K562 (cell line): Measurements from ENCODE around the gene GAB1. TPM values are rescaled to one million over a fixed set of nuclear protein-coding genes. Genes with fewer than 3 reads are reported as not detected.

Experiments
- ARHGAP35 ChIP-seq: fragments of 450-650 bp; IDR thresholded peaks from 2 replicates; pipeline ENCODE4 v1.6.1; 2018; ENCODE audit not compliant: partially characterized antibody
- ATF1 ChIP-seq, 2 experiments: fragments of 450-650 bp in 1 of 2; IDR thresholded peaks; 2 replicates each; pipeline ENCODE4 v1.6.1; 2016; ENCODE audit warnings: missing compliant biosample characterization in 1 of 2, missing genetic modification characterization in 1 of 2
- FOXA3 ChIP-seq, 2 experiments: fragments of 450-650 bp in 1 of 2; sonication (generic) in 1 of 2; formaldehyde crosslinking; IDR thresholded peaks in 1 of 2; conservative IDR thresholded peaks in 1 of 2; 2 replicates each; pipeline versions ENCODE4 v1.4.0 to v1.8.0; 2020 to 2022; ENCODE audit warnings: mild to moderate bottlenecking in 2 of 2, missing genetic modification reagents in 1 of 2
- FUS ChIP-seq: fragments of 200-400 bp; formaldehyde crosslinking; optimal IDR thresholded peaks from 2 replicates; pipeline ENCODE3; 2017; ENCODE audit warnings: low read depth, low read length
- MYBL2 ChIP-seq, 2 experiments: fragments of 450-650 bp in 1 of 2; sonication (generic) in 1 of 2; formaldehyde crosslinking in 1 of 2; IDR thresholded peaks; 2 replicates each; pipeline versions ENCODE4 v1.6.1 to v1.8.1; 2017 to 2022; ENCODE audit warnings: borderline replicate concordance in 1 of 2, inconsistent platforms in 1 of 2, low read depth in 1 of 2, mild to moderate bottlenecking in 1 of 2, missing genetic modification reagents in 1 of 2, moderate library complexity in 1 of 2
- RB1 ChIP-seq: fragments of 450-650 bp; IDR thresholded peaks from 2 replicates; pipeline ENCODE4 v1.6.1; 2017; ENCODE audit warnings: low read depth, mild to moderate bottlenecking
- RBBP5 ChIP-seq: fragments of 200-600 bp; sonication (generic); IDR thresholded peaks from 2 replicates; pipeline ENCODE4 v1.6.1; 2012; ENCODE audit warnings: borderline replicate concordance, mild to moderate bottlenecking, low read length, control low read depth, inconsistent platforms; ENCODE audit not compliant: insufficient read depth, poor library complexity, severe bottlenecking
- TARDBP ChIP-seq: fragments of 450-650 bp; IDR thresholded peaks from 2 replicates; pipeline ENCODE4 v1.6.1; 2016
- TEAD4 ChIP-seq, 2 experiments: sonication (generic) in 1 of 2; formaldehyde crosslinking in 1 of 2; IDR thresholded peaks; 2 replicates each; pipeline versions ENCODE4 v1.6.1 to v1.8.0; 2012 to 2022; ENCODE audit warnings: borderline replicate concordance in 1 of 2, inconsistent platforms in 1 of 2, low read length in 1 of 2, mild to moderate bottlenecking in 1 of 2, missing genetic modification reagents in 1 of 2
- ZNF436 ChIP-seq: fragments of 250-450, 450-650 bp; sonication (Bioruptor Pico); formaldehyde crosslinking; IDR thresholded peaks from 2 replicates; pipeline ENCODE4 v1.7.0; 2020; ENCODE audit warnings: mild to moderate bottlenecking
- ZNF830 ChIP-seq: fragments of 250-450 bp; sonication (Bioruptor Pico); IDR thresholded peaks from 2 replicates; pipeline ENCODE4 v1.5.0; 2021; ENCODE audit warnings: mild to moderate bottlenecking
- polyA plus RNA-seq, 8 experiments: library from polyadenylated mRNA; depleted of rRNA in 4 of 8; stranded (reverse) in 5 of 8; unstranded in 3 of 8; fragments of >200 nt; fragmentation: Nextera tagmentation in 2 of 8; fragmentation: Illumina TruSeq in 1 of 8; extraction: Ambion mirVana in 2 of 8; extraction: Trizol in 1 of 8; gene quantifications; 2 replicates each; pipeline versions ENCODE4 v1.2.1 to v1.2.3, GENCODE V29; 2011 to 2014; ENCODE audit warnings: inconsistent platforms in 1 of 8, missing spikeins in 1 of 8
- total RNA-seq, 7 experiments: library from RNA; depleted of rRNA in 6 of 7; stranded (reverse); fragments of >200 nt in 6 of 7; fragmentation: Illumina TruSeq in 2 of 7; extraction: Trizol in 2 of 7; gene quantifications; 2 replicates each; pipeline versions ENCODE4 v1.2.1 to v1.2.3, GENCODE V29; 2011 to 2021; ENCODE audit warnings: low replicate concordance in 1 of 7
- TF ChIP-seq, protein P1 (sequence below): fragments of 450-650 bp; IDR thresholded peaks from 2 replicates; pipeline ENCODE4 v1.6.1; 2017; ENCODE audit warnings: antibody characterized with exemption, mild to moderate bottlenecking
- TF ChIP-seq, protein P2 (sequence below), 2 experiments: fragments of 450-650 bp; IDR thresholded peaks; 2 replicates each; pipeline ENCODE4 v1.6.1; 2016; ENCODE audit warnings: mild to moderate bottlenecking in 2 of 2, borderline replicate concordance in 1 of 2, low read depth in 1 of 2, moderate library complexity in 1 of 2

The GAB1 gene
- total and polyA plus RNA-seq, 9 of the 15 experiments (the other 6 are each of a cell fraction or from before 2014, with no cell fraction given): 1.3 to 14.6 (median 7.5) TPM

DNA sequence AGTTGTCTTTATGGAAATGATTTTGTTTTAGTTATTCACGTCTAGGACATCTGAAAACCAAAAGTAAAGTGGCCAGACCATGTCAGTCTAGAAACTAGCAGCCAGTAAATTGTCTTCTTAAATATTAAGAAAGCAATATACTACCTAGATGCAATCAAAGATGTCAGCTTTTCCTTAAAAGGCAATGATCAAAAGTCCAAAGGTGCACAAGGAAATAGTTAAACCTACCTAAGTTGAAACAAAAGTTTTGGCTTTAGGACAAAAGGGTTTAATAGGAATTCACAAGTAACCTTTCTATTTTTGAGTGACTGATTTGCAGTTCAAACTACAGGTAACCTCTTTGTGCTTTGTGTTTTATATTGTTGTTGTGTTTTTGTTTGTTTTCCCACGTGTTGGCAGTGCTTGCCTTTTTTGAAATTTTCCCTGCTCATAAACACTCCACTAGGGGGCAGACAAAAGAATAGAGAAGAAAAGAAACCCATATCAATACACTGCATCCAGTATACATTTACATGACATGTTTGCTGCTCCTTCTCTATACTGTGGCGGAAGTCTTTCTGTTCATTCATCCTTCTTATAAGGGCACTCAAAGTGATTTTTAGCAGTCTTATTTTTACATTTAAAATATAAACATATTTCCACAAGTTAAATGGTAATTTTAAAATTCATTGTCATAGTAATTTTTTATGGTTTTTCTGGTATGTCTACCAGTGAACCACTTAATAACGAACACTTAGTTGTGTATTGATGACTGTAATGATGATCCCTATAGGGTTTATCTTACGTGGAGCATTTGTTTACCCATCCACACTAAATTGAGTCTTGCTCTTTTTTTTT is 62.7 kb downstream of the GAB1 start (continued):
- no peak for TF ChIP-seq RB1
- no peak for TF ChIP-seq ATF1 (CRISPR knock-in tag; IDR thresholded peaks at IDR 0.05)
- no peak for TF ChIP-seq ATF1 (tag; IDR thresholded peaks at IDR 0.05)
- TF ChIP-seq TARDBP: no peak
- TF ChIP-seq FOXA3 (CRISPR knock-in tag; conservative IDR thresholded peaks at IDR 0.05 in 1 of 2, IDR thresholded peaks at IDR 0.05 in 1 of 2): 0 out of 4 replicates have a peak, but pooled peaks of 1 of the 2 experiments have one; percentile 15
- peak; percentile 24; the same call in 1 of the 2 replicates for TF ChIP-seq MYBL2 (IDR thresholded peaks at IDR 0.05; ENCODE audit: low read depth)
- TF ChIP-seq MYBL2 (CRISPR knock-in tag; IDR thresholded peaks at IDR 0.05; ENCODE audit: borderline replicate concordance): no peak
- no peak for TF ChIP-seq FUS
- TF ChIP-seq ARHGAP35: no peak
- TF ChIP-seq ZNF830 (CRISPR knock-in tag): no peak
- TF ChIP-seq ZNF436: no peak
- TF ChIP-seq RBBP5: no peak
- TF ChIP-seq, protein P1, sequence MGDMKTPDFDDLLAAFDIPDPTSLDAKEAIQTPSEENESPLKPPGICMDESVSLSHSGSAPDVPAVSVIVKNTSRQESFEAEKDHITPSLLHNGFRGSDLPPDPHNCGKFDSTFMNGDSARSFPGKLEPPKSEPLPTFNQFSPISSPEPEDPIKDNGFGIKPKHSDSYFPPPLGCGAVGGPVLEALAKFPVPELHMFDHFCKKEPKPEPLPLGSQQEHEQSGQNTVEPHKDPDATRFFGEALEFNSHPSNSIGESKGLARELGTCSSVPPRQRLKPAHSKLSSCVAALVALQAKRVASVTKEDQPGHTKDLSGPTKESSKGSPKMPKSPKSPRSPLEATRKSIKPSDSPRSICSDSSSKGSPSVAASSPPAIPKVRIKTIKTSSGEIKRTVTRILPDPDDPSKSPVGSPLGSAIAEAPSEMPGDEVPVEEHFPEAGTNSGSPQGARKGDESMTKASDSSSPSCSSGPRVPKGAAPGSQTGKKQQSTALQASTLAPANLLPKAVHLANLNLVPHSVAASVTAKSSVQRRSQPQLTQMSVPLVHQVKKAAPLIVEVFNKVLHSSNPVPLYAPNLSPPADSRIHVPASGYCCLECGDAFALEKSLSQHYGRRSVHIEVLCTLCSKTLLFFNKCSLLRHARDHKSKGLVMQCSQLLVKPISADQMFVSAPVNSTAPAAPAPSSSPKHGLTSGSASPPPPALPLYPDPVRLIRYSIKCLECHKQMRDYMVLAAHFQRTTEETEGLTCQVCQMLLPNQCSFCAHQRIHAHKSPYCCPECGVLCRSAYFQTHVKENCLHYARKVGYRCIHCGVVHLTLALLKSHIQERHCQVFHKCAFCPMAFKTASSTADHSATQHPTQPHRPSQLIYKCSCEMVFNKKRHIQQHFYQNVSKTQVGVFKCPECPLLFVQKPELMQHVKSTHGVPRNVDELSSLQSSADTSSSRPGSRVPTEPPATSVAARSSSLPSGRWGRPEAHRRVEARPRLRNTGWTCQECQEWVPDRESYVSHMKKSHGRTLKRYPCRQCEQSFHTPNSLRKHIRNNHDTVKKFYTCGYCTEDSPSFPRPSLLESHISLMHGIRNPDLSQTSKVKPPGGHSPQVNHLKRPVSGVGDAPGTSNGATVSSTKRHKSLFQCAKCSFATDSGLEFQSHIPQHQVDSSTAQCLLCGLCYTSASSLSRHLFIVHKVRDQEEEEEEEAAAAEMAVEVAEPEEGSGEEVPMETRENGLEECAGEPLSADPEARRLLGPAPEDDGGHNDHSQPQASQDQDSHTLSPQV: 0 out of 2 replicates have a peak, but pooled peaks have one; percentile 35
- TF ChIP-seq, protein P2, sequence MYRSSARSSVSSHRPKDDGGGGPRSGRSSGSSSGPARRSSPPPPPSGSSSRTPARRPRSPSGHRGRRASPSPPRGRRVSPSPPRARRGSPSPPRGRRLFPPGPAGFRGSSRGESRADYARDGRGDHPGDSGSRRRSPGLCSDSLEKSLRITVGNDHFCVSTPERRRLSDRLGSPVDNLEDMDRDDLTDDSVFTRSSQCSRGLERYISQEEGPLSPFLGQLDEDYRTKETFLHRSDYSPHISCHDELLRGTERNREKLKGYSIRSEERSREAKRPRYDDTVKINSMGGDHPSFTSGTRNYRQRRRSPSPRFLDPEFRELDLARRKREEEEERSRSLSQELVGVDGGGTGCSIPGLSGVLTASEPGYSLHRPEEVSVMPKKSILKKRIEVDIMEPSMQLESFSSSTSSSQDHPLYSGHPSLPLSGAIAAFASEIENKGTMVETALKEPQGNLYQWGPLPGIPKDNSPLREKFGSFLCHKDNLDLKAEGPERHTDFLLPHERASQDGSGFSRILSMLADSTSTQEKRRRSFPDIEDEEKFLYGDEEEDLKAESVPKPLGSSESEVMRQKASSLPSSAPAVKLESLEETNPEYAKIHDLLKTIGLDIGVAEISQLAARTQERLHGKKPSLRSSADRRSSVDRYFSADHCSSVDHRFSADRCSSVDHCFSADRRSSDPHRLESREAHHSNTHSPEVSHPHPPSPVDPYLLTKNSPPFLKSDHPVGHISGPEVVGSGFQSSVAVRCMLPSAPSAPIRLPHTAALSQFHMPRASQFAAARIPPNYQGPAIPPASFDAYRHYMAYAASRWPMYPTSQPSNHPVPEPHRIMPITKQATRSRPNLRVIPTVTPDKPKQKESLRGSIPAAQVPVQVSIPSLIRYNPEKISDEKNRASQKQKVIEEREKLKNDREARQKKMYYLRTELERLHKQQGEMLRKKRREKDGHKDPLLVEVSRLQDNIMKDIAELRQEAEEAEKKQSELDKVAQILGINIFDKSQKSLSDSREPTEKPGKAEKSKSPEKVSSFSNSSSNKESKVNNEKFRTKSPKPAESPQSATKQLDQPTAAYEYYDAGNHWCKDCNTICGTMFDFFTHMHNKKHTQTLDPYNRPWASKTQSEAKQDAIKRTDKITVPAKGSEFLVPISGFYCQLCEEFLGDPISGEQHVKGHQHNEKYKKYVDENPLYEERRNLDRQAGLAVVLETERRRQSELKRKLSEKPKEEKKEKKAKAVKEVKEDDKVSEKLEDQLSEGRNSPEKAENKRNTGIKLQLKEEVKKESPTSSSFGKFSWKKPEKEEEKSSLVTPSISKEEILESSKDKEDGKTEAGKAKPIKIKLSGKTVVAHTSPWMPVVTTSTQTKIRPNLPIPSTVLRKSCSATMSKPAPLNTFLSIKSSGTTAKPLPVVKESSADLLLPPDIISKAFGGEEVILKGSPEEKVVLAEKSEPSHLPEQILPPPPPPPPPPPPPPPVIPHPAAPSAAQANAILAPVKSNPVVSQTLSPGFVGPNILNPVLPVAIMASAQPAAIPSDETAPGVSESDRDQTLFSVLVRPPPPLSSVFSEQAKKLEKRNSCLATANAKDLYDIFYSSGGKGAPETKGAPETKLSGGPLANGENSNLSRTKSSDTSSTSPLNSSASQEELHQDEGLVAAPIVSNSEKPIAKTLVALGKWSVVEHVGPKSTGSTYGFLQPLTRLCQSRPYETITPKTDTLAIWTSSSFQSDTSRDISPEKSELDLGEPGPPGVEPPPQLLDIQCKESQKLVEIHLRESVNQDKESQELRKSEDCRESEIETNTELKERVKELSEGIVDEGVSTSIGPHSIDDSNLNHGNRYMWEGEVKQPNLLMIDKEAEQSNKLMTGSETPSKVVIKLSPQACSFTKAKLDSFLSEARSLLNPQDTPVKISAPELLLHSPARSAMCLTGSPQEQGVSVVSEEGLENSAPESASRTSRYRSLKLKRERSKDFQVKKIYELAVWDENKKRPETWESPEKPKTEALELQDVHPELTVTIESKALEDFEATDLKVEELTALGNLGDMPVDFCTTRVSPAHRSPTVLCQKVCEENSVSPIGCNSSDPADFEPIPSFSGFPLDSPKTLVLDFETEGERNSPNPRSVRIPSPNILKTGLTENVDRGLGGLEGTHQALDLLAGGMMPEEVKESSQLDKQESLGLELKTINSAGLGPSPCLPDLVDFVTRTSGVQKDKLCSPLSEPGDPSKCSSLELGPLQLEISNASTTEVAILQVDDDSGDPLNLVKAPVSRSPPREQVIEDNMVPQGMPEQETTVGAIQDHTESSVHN (IDR thresholded peaks at IDR 0.05; ENCODE audit: borderline replicate concordance in 1 of 2, low read depth in 1 of 2): no peak
- TF ChIP-seq TEAD4 (IDR thresholded peaks at IDR 0.05; ENCODE audit: low read length): peak; percentile 13; the same call in 1 of the 2 replicates
- TF ChIP-seq TEAD4 (CRISPR knock-in tag; IDR thresholded peaks at IDR 0.05; ENCODE audit: borderline replicate concordance): no peak
